Astrocyte (in vitro differentiated cells and primary cell): ENCODE measurements around the gene FBXL19.

Experiments used
- CTCF ChIP-seq: IDR thresholded peaks from 2 replicates; pipeline ENCODE4 v1.5.1; 2011; ENCODE audit warnings: low read depth, mild to moderate bottlenecking, inconsistent platforms, low read length, moderate library complexity; ENCODE audit not compliant: insufficient read depth
- EZH2 ChIP-seq: IDR thresholded peaks from 2 replicates; pipeline ENCODE4 v1.6.1; 2012; ENCODE audit warnings: mild to moderate bottlenecking, low read length, inconsistent platforms; ENCODE audit not compliant: insufficient read depth

- TF ChIP-seq CTCF (no peak), EZH2 (no peak)
Measured at GRCh38 chr16:30980434-30980833, 57.1 kb downstream of the FBXL19 start.
